H9 (cell line): Measurements from ENCODE around the gene FAT2. TPM values are rescaled to one million over a fixed set of nuclear protein-coding genes. Genes with fewer than 3 reads are reported as not detected.
A peak's percentile ranks its signal among the peaks of the same experiment; 100 is the strongest.

Experiments
- DNase-seq: peaks from one replicate; pipeline ENCODE4 v3.0.0-alpha.2; 2017
- H2AFZ ChIP-seq: one replicate; pipeline ENCODE4 v1.6.1; 2013; ENCODE audit warnings: mild to moderate bottlenecking, low read length, control low read depth, moderate library complexity
- H2AK5ac ChIP-seq: 2 replicates; pipeline ENCODE4 v1.6.1; 2013; ENCODE audit warnings: low read length, control low read depth, mixed read lengths; ENCODE audit not compliant: insufficient read length
- H2BK120ac ChIP-seq: one replicate; pipeline ENCODE4 v1.6.1; 2013; ENCODE audit warnings: low read depth, mild to moderate bottlenecking, low read length, control low read depth, inconsistent platforms; ENCODE audit not compliant: poor library complexity, severe bottlenecking
- H2BK12ac ChIP-seq: 2 replicates; pipeline ENCODE4 v1.6.1; 2013; ENCODE audit warnings: low read length, control low read depth, mixed read lengths, low read depth; ENCODE audit not compliant: insufficient read length
- H2BK15ac ChIP-seq: 2 replicates; pipeline ENCODE4 v1.6.1; 2013; ENCODE audit warnings: low read depth, low read length, control low read depth
- H2BK20ac ChIP-seq: one replicate; pipeline ENCODE4 v1.6.1; 2013; ENCODE audit warnings: low read depth, mild to moderate bottlenecking, low read length, control low read depth, inconsistent platforms; ENCODE audit not compliant: poor library complexity, severe bottlenecking
- H2BK5ac ChIP-seq: 2 replicates; pipeline ENCODE4 v1.6.1; 2013; ENCODE audit warnings: low read length, control low read depth, mixed read lengths; ENCODE audit not compliant: insufficient read length
- H3K14ac ChIP-seq: 2 replicates; pipeline ENCODE4 v1.6.1; 2013; ENCODE audit warnings: low read length, control low read depth; ENCODE audit not compliant: insufficient read depth
- H3K18ac ChIP-seq: 2 replicates; pipeline ENCODE4 v1.6.1; 2013; ENCODE audit warnings: low read depth, mild to moderate bottlenecking, mixed read lengths, low read length, control low read depth; ENCODE audit not compliant: insufficient read length
- H3K23ac ChIP-seq: 2 replicates; pipeline ENCODE4 v1.6.1; 2013; ENCODE audit warnings: low read length, control low read depth, mixed read lengths, low read depth; ENCODE audit not compliant: insufficient read length
- H3K23me2 ChIP-seq: 2 replicates; pipeline ENCODE4 v1.6.1; 2013; ENCODE audit warnings: low read depth, mild to moderate bottlenecking, mixed read lengths, low read length, control low read depth; ENCODE audit not compliant: insufficient read length, poor library complexity, severe bottlenecking
- H3K27ac ChIP-seq: 2 replicates; pipeline ENCODE4 v1.5.1; 2013; ENCODE audit warnings: low read length, control low read depth, mixed read lengths, low read depth; ENCODE audit not compliant: insufficient read length
- H3K27me3 ChIP-seq: 2 replicates; pipeline ENCODE4 v1.6.1; 2013; ENCODE audit warnings: low read length, control low read depth, inconsistent platforms; ENCODE audit not compliant: insufficient read depth
- H3K4ac ChIP-seq: 2 replicates; pipeline ENCODE4 v1.6.1; 2013; ENCODE audit warnings: low read depth, mild to moderate bottlenecking, control low read depth, inconsistent platforms, low read length, moderate library complexity
- H3K4me1 ChIP-seq: 2 replicates; pipeline ENCODE4 v1.6.1; 2013; ENCODE audit warnings: low read length, control low read depth, inconsistent platforms; ENCODE audit not compliant: insufficient read depth
- H3K4me2 ChIP-seq: 2 replicates; pipeline ENCODE4 v1.6.1; 2013; ENCODE audit warnings: low read length, control low read depth, mixed read lengths; ENCODE audit not compliant: insufficient read length, insufficient read depth
- H3K56ac ChIP-seq: 2 replicates; pipeline ENCODE4 v1.6.1; 2013; ENCODE audit warnings: low read depth, mild to moderate bottlenecking, mixed read lengths, low read length, control low read depth; ENCODE audit not compliant: insufficient read length
- H3K79me1 ChIP-seq: 2 replicates; pipeline ENCODE4 v1.6.1; 2013; ENCODE audit warnings: low read depth, mild to moderate bottlenecking, moderate library complexity, low read length, control low read depth, inconsistent platforms; ENCODE audit not compliant: insufficient read depth, poor library complexity, severe bottlenecking
- H3K79me2 ChIP-seq: 2 replicates; pipeline ENCODE4 v1.6.1; 2013; ENCODE audit warnings: low read length, control low read depth, inconsistent platforms; ENCODE audit not compliant: insufficient read depth
- H3K9ac ChIP-seq: 2 replicates; pipeline ENCODE4 v1.6.1; 2013; ENCODE audit warnings: low read length, control low read depth, mixed read lengths; ENCODE audit not compliant: insufficient read length; ENCODE audit errors: extremely low read depth
- H3K9me3 ChIP-seq: one replicate; pipeline ENCODE4 v1.6.1; 2013; ENCODE audit warnings: low read depth, low read length, inconsistent platforms; ENCODE audit not compliant: control insufficient read depth
- H3T11ph ChIP-seq: one replicate; pipeline ENCODE4 v1.6.1; 2013; ENCODE audit warnings: mild to moderate bottlenecking, low read length, control low read depth, inconsistent platforms
- H4K20me1 ChIP-seq: one replicate; pipeline ENCODE4 v1.6.1; 2013; ENCODE audit not compliant: control insufficient read depth, insufficient read length, insufficient read depth
- H4K5ac ChIP-seq: 2 replicates; pipeline ENCODE4 v1.6.1; 2013; ENCODE audit warnings: low read depth, mild to moderate bottlenecking, mixed read lengths, low read length, control low read depth; ENCODE audit not compliant: insufficient read length
- H4K8ac ChIP-seq: replicated peaks from 2 replicates; pipeline ENCODE4 v1.6.1; 2013; ENCODE audit warnings: low read length, control low read depth, mixed read lengths, low read depth; ENCODE audit not compliant: insufficient read length
- H4K91ac ChIP-seq: 2 replicates; pipeline ENCODE4 v1.6.1; 2013; ENCODE audit warnings: low read depth, mild to moderate bottlenecking, moderate library complexity, mixed read lengths, low read length, control low read depth; ENCODE audit not compliant: insufficient read length
- H3K27ac Mint-ChIP-seq, 3 experiments: 2 replicates in 2 of 3; 3 replicates in 1 of 3; pipeline ENCODE4 v1.8.0; 2020 to 2021; ENCODE audit warnings: mixed read lengths in 3 of 3, mild to moderate bottlenecking in 1 of 3, moderate library complexity in 1 of 3
- H3K27me3 Mint-ChIP-seq: 2 replicates; pipeline ENCODE4 v1.8.0; 2021; ENCODE audit warnings: low read depth, mild to moderate bottlenecking, moderate library complexity, mixed read lengths
- H3K36me3 Mint-ChIP-seq, 3 experiments: 2 replicates in 2 of 3; 3 replicates in 1 of 3; pipeline ENCODE4 v1.8.0; 2020 to 2021; ENCODE audit warnings: low read depth in 3 of 3, mixed read lengths in 3 of 3; ENCODE audit not compliant: insufficient read depth in 1 of 3
- H3K4me1 Mint-ChIP-seq, 2 experiments: 2 replicates each; pipeline ENCODE4 v1.8.0; 2020; ENCODE audit warnings: mixed read lengths in 2 of 2
- H3K4me3 Mint-ChIP-seq, 2 experiments: 2 replicates in 1 of 2; 3 replicates in 1 of 2; pipeline ENCODE4 v1.8.0; 2020 to 2021; ENCODE audit warnings: mild to moderate bottlenecking in 2 of 2, mixed read lengths in 2 of 2, moderate library complexity in 1 of 2
- H3K9me3 Mint-ChIP-seq, 2 experiments: 2 replicates in 1 of 2; 3 replicates in 1 of 2; pipeline ENCODE4 v1.8.0; 2020; ENCODE audit warnings: mild to moderate bottlenecking in 2 of 2, mixed read lengths in 2 of 2, moderate library complexity in 1 of 2
- WGBS: extraction: QIAGEN DNeasy Blood & Tissue Kit; methylation state at CpG from one replicate; pipeline ENCODE4 v1.1.7; 2013; ENCODE audit warnings: missing lambda C conversion rate, low lambda C conversion rate, mixed read lengths; ENCODE audit not compliant: insufficient read length; ENCODE audit errors: extremely low coverage; 5-methylcytosine and 5-hydroxymethylcytosine counted together
- total RNA-seq: library from RNA; stranded (reverse); gene quantifications from 2 replicates; pipeline ENCODE4 v1.2.1, GENCODE V29; 2021
- TF ChIP-seq, protein P1 (sequence below): fragments of 200-600 bp; sonication (generic); conservative IDR thresholded peaks from 3 replicates; pipeline ENCODE4 v1.8.0; 2021; ENCODE audit warnings: antibody characterized with exemption, mild to moderate bottlenecking

FAT2 gene
- total RNA-seq, 1 experiment from 2014 or later: 0.15 TPM

DNA sequence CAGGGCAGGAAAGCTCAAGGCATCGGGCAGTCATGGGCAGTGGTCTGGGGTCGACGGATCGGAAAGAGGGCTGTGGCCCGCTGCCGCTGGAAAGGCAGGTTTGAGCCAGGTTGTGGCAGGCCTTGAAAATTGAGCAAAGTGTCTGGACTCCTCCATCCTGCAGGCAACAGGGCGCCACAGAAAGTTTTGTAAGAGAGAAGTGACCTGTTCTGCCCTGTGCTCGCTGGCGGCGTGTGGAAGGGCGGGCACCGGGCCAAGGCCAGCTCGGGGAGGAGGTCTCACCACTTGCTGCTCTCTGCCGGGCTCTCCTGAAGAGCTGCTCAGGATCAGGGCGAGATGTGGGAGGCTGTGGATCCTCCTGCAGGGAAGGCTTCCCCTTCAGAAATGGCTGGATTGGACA lies 41.4 kb upstream of the FAT2 start:
- H3K79me1 ChIP-seq: no peaks in the 10 kb centered on the region

More for the DNA sequence above, 41.4 kb upstream of the FAT2 start:
- H2AK5ac ChIP-seq: no peak overlapping the region
- DNase-seq: no peak
- no peaks in the 10 kb centered on the region for H3K4me1 ChIP-seq
- no peak overlapping the region for H3K27ac ChIP-seq
- no peak overlapping the region for H3K9ac ChIP-seq
- no peak overlapping the region for H3K18ac ChIP-seq
- H3K79me2 ChIP-seq: no peaks in the 10 kb centered on the region
- H3K56ac ChIP-seq: no peak overlapping the region
- Mint-ChIP-seq H3K27ac (no peak overlapping the region), H3K36me3 (no peaks in the 10 kb centered on the region), H3K27me3 (peaks cover 20% of the 10 kb centered on the region), H3K4me1 (peaks cover 18 to 23% of the 10 kb centered on the region in 2 experiments), H3K4me3 (no peak overlapping the region), H3K9me3 (no peaks in the 10 kb centered on the region)
- H3K23me2 ChIP-seq: no peaks in the 10 kb centered on the region
- H3K27me3 ChIP-seq: no peaks in the 10 kb centered on the region
- H2BK5ac ChIP-seq: no peak overlapping the region
- no peak overlapping the region for H4K5ac ChIP-seq
- no peak overlapping the region for H2BK12ac ChIP-seq
- no peak overlapping the region for H4K91ac ChIP-seq
- no peak overlapping the region for H4K8ac ChIP-seq
- TF ChIP-seq, protein P1, sequence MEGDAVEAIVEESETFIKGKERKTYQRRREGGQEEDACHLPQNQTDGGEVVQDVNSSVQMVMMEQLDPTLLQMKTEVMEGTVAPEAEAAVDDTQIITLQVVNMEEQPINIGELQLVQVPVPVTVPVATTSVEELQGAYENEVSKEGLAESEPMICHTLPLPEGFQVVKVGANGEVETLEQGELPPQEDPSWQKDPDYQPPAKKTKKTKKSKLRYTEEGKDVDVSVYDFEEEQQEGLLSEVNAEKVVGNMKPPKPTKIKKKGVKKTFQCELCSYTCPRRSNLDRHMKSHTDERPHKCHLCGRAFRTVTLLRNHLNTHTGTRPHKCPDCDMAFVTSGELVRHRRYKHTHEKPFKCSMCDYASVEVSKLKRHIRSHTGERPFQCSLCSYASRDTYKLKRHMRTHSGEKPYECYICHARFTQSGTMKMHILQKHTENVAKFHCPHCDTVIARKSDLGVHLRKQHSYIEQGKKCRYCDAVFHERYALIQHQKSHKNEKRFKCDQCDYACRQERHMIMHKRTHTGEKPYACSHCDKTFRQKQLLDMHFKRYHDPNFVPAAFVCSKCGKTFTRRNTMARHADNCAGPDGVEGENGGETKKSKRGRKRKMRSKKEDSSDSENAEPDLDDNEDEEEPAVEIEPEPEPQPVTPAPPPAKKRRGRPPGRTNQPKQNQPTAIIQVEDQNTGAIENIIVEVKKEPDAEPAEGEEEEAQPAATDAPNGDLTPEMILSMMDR: no peak
- WGBS: no CpG with 5 or more reads among the region's 15 CpGs
- no peaks in the 10 kb centered on the region for H4K20me1 ChIP-seq
- no peak overlapping the region for H3K23ac ChIP-seq
- H2BK15ac ChIP-seq: peak overlapping the region; percentile 40; the same call in 1 of the 2 replicates
- H3T11ph ChIP-seq: no peak overlapping the region
- no peak overlapping the region; the same call in 1 of the 2 replicates for H3K14ac ChIP-seq
- H3K9me3 ChIP-seq: no peaks in the 10 kb centered on the region
- H3K4me2 ChIP-seq: no peak overlapping the region
- no peak overlapping the region for H3K4ac ChIP-seq
- H2BK20ac ChIP-seq: no peak overlapping the region
- no peak overlapping the region for H2AFZ ChIP-seq
- H2BK120ac ChIP-seq: no peak overlapping the region
